ENCODE measurements around the gene RHBDL1. TPM values are rescaled to one million over a fixed set of nuclear protein-coding genes. Genes with fewer than 3 reads are reported as not detected.

The RHBDL1 gene
- total RNA-seq, 1 donor: 1.3 TPM

- H3K4me3 ChIP-seq (ENCODE audit: low read depth, low read length): no peak overlapping the region
- no peak for TF ChIP-seq CTCF (IDR thresholded peaks at IDR 0.05; ENCODE audit: insufficient read depth, low read depth, low read length)
- no peak for DNase-seq (ENCODE audit: low read depth)
Measured at GRCh38 chr16:717450-718245, 42.2 kb downstream of the RHBDL1 start.

GRCh38 chr16:718389-718788 is 42.9 kb downstream of the RHBDL1 start:
- TF ChIP-seq CTCF (IDR thresholded peaks at IDR 0.05; ENCODE audit: insufficient read depth, low read depth, low read length): no peak
- DNase-seq (ENCODE audit: low read depth): no peak
- H3K4me3 ChIP-seq (ENCODE audit: low read depth, low read length): no peak overlapping the region

GRCh38 chr16:718922-719321 is 43.5 kb downstream of the RHBDL1 start:
- no peak overlapping the region for H3K4me3 ChIP-seq (ENCODE audit: low read depth, low read length)
- TF ChIP-seq CTCF (IDR thresholded peaks at IDR 0.05; ENCODE audit: insufficient read depth, low read depth, low read length): no peak
- no peak for DNase-seq (ENCODE audit: low read depth)

- TF ChIP-seq CTCF (IDR thresholded peaks at IDR 0.05; ENCODE audit: insufficient read depth, low read depth, low read length): peak; percentile 21
- H3K4me3 ChIP-seq (ENCODE audit: low read depth, low read length): peak overlapping the region; percentile 71
- DNase-seq (ENCODE audit: low read depth): no peak
Measured at GRCh38 chr16:719815-720446, 44.5 kb downstream of the RHBDL1 start.

- TF ChIP-seq CTCF (IDR thresholded peaks at IDR 0.05; ENCODE audit: insufficient read depth, low read depth, low read length): peak; percentile 13
- DNase-seq (ENCODE audit: low read depth): peak; percentile 83
- H3K4me3 ChIP-seq (ENCODE audit: low read depth, low read length): peak overlapping the region; percentile 71
Measured at GRCh38 chr16:720447-720989, 45.0 kb downstream of the RHBDL1 start.

- peak within 1 kb of the TSS; percentile 71 for H3K4me3 ChIP-seq (ENCODE audit: low read depth, low read length)
- DNase-seq (ENCODE audit: low read depth): peak; percentile 68
- no peak for TF ChIP-seq CTCF (IDR thresholded peaks at IDR 0.05; ENCODE audit: insufficient read depth, low read depth, low read length)
Measured at GRCh38 chr16:720990-721764, 45.7 kb downstream of the RHBDL1 start, which contains the start of gene ANTKMT. ANTKMT (plus strand) TSS chr16:721146; CDS start chr16:721275, 129 bp downstream.
